Measurements from ENCODE around the gene PLCG1.

The PLCG1 gene

DNA sequence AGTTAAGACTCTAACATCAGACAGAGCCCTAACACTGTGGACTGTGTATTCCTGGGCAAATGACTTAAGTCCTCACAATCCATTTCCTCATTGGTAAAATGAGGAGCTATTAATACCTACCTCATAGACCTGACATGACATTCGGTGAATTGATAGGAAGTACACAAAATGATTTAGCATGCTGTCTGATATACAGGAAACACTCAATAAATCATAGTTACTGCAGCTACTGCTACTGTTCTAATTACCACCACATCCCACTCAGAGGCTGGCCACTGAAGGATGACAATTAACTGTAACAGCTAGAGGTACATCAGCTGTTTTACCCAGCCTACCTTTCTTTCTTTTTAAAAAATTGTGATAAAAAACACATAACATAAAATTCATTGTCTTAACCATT is 87.7 kb downstream of the PLCG1 start:
- H3K4me3 ChIP-seq, result no peak overlapping the region
- DNase-seq (ENCODE audit: low read depth, low spot score), result no peak
- no peaks in the 10 kb centered on the region for H3K9me3 ChIP-seq (ENCODE audit: low read depth, low read length)
- H3K36me3 ChIP-seq (ENCODE audit: insufficient read depth, low read length), result no peaks in the 10 kb centered on the region
- H3K9ac ChIP-seq (ENCODE audit: insufficient read length), result no peak overlapping the region
- H3K27ac ChIP-seq, result no peak overlapping the region
- TF ChIP-seq POLR2AphosphoS5 (IDR thresholded peaks at IDR 0.05; ENCODE audit: borderline replicate concordance, low read depth, low read length) (no peak), EZH2 (IDR thresholded peaks at IDR 0.05) (no peak), FOXP2 (optimal IDR thresholded peaks at IDR 0.05; ENCODE audit: control extremely low read depth, extremely low read length, insufficient read depth) (no peak)

DNA sequence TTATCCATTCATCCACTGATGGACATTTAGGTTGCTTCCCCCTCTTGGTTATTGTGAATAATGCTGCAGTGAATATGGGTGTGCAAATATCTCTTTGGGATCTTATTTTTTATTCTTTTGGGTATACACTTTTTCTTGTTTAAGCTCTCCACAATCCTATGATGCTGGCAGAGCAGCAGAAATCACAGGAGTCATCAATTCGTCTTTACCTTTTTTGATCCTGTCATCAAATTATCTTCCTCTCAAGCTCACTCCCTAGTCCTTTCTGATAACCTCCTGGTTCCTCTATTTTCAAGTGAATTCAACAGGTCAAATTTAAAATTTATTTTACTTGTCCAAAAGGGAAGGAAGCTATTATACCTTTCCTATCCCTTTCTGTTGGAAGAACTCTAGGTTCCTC is 89.1 kb downstream of the PLCG1 start:
- no peaks in the 10 kb centered on the region for H3K9me3 ChIP-seq (ENCODE audit: low read depth, low read length)
- TF ChIP-seq FOXP2 (optimal IDR thresholded peaks at IDR 0.05; ENCODE audit: control extremely low read depth, extremely low read length, insufficient read depth), result no peak
- TF ChIP-seq POLR2AphosphoS5 (IDR thresholded peaks at IDR 0.05; ENCODE audit: borderline replicate concordance, low read depth, low read length), result no peak
- TF ChIP-seq EZH2 (IDR thresholded peaks at IDR 0.05), result no peak
- no peak overlapping the region for H3K27ac ChIP-seq
- H3K4me3 ChIP-seq, result no peak overlapping the region
- DNase-seq (ENCODE audit: low read depth, low spot score), result no peak
- no peaks in the 10 kb centered on the region for H3K36me3 ChIP-seq (ENCODE audit: insufficient read depth, low read length)
- no peak overlapping the region for H3K9ac ChIP-seq (ENCODE audit: insufficient read length)
